ENCODE results near the gene DGKG.

DNA sequence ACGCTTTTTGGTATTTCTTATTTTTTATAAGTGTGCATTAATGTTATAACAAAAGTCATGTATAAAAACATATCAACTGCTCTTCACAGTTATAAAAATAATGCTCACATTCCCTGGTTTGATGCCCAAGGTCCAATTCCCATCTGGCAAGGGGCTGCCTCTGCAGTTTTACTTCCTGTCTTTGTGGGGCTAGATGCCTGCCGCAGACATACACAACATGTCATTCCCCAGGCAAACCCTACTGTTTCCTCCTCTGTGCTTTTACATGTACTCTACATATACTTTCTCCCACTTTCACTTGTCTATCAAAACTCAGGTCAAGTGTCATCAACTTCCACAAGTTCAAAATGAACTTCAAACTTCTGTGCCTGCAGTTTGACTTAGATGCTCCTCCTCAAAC lies 192.7 kb downstream of the DGKG start:
- TF ChIP-seq, protein P1, sequence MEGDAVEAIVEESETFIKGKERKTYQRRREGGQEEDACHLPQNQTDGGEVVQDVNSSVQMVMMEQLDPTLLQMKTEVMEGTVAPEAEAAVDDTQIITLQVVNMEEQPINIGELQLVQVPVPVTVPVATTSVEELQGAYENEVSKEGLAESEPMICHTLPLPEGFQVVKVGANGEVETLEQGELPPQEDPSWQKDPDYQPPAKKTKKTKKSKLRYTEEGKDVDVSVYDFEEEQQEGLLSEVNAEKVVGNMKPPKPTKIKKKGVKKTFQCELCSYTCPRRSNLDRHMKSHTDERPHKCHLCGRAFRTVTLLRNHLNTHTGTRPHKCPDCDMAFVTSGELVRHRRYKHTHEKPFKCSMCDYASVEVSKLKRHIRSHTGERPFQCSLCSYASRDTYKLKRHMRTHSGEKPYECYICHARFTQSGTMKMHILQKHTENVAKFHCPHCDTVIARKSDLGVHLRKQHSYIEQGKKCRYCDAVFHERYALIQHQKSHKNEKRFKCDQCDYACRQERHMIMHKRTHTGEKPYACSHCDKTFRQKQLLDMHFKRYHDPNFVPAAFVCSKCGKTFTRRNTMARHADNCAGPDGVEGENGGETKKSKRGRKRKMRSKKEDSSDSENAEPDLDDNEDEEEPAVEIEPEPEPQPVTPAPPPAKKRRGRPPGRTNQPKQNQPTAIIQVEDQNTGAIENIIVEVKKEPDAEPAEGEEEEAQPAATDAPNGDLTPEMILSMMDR (conservative IDR thresholded peaks at IDR 0.05; ENCODE audit: low read depth, low read length): no peak
- TF ChIP-seq EZH2 (IDR thresholded peaks at IDR 0.05; ENCODE audit: borderline replicate concordance, low read depth, low read length, poor library complexity, severe bottlenecking): no peak

Measured in A673 (cell line).